Breast epithelium (tissue), 4 donors: Measurements from ENCODE around the gene NCBP3. TPM values are rescaled to one million over a fixed set of nuclear protein-coding genes. Genes with fewer than 3 reads are reported as not detected.

Experiments used
- DNase-seq, 2 donors: peaks; one replicate each; pipeline ENCODE4 v3.0.0-alpha.2; 2019; ENCODE audit warnings: low spot score in 2 of 2
- H3K27ac ChIP-seq, 2 donors: fragments of 200-600 bp; sonication (generic) in 1 of 2; one replicate each; pipeline ENCODE4 v1.5.1; 2016 to 2019; ENCODE audit warnings: mild to moderate bottlenecking in 1 of 2
- H3K27me3 ChIP-seq, 2 donors: fragments of 200-600 bp; sonication (generic) in 1 of 2; one replicate each; pipeline versions ENCODE4 v1.5.1 to v1.6.0; 2017 to 2019; ENCODE audit warnings: control low read depth in 1 of 2, mild to moderate bottlenecking in 1 of 2
- H3K36me3 ChIP-seq: fragments of 200-600 bp; one replicate; pipeline ENCODE4 v1.5.1; 2019
- H3K4me1 ChIP-seq, 2 donors: fragments of 200-600 bp; sonication (generic); one replicate each; pipeline ENCODE4 v1.5.1; 2016 to 2019; ENCODE audit warnings: control low read depth in 1 of 2
- H3K4me3 ChIP-seq, 3 donors: fragments of 200-600 bp; sonication (generic); 1 replicate in 2 of 3; 2 replicates in 1 of 3; pipeline ENCODE4 v1.5.1; 2016 to 2019; ENCODE audit warnings: mild to moderate bottlenecking in 3 of 3, moderate library complexity in 2 of 3
- H3K9me3 ChIP-seq, 2 donors: fragments of 200-600 bp; sonication (generic) in 1 of 2; one replicate each; pipeline ENCODE4 v1.5.1; 2016 to 2019; ENCODE audit warnings: control low read depth in 1 of 2
- POLR2A ChIP-seq: fragments of 450-650 bp; IDR thresholded peaks from one replicate; pipeline ENCODE4 v1.6.1; 2016; ENCODE audit warnings: antibody characterized with exemption, mild to moderate bottlenecking, moderate library complexity
- POLR2AphosphoS5 ChIP-seq, 3 donors: sonication (generic); formaldehyde crosslinking; IDR thresholded peaks; one replicate each; pipeline ENCODE4 v1.6.1; 2017; ENCODE audit warnings: antibody characterized with exemption in 3 of 3
- intact Hi-C: fragments of 100-400 bp; cut with DNase I; formaldehyde crosslinking; loops from one replicate; pipeline ENCODE4 v1.15.1; 2023; ENCODE audit warnings: low total_unique reads
- total RNA-seq, 3 donors: library from RNA; depleted of rRNA; stranded (reverse); fragments of >200 nt; gene quantifications; one replicate each; pipeline ENCODE4 v1.1.0, GENCODE V29; 2016
- TF ChIP-seq, protein P1 (sequence below), 3 donors: fragments of 450-650 bp; IDR thresholded peaks; one replicate each; pipeline ENCODE4 v1.5.1; 2016 to 2017; ENCODE audit warnings: antibody characterized with exemption in 3 of 3, mild to moderate bottlenecking in 3 of 3, moderate library complexity in 3 of 3

Gene NCBP3
- total RNA-seq, 3 donors from 2014 or later = 21.6 to 34.1 (median 25.9) TPM

DNA sequence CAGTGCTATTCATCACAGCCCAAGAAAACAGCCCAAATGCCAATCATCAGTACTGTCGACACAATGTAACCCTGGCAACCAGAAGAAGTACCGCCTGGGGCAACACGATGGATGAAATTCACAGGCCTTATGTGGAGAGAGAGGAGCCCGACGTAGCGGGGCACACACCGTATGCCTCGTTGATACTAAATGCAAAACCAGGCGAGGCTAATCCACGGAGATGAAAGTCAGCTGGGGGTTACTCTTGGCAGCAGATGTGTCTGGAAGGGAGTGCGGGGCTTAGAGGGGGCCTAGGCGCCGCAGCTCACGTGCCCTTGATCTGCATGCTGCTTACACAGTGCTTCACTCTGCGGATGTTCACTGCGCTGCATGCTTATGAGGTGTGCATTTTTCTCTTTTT lies 74.9 kb downstream of the NCBP3 start:
- H3K27me3 ChIP-seq = no peaks in the 10 kb centered on the region
- no peak overlapping the region for H3K27ac ChIP-seq
- no peak for DNase-seq
- no peaks in the 10 kb centered on the region for H3K4me1 ChIP-seq
- intact Hi-C loops = loop anchor here (2.0 kb wide), 1 partner anchor 42 kb away; no protein-coding TSS in a partner anchor
- TF ChIP-seq POLR2A (no peak), POLR2AphosphoS5 (IDR thresholded peaks at IDR 0.05) (no peak)
- TF ChIP-seq, protein P1, sequence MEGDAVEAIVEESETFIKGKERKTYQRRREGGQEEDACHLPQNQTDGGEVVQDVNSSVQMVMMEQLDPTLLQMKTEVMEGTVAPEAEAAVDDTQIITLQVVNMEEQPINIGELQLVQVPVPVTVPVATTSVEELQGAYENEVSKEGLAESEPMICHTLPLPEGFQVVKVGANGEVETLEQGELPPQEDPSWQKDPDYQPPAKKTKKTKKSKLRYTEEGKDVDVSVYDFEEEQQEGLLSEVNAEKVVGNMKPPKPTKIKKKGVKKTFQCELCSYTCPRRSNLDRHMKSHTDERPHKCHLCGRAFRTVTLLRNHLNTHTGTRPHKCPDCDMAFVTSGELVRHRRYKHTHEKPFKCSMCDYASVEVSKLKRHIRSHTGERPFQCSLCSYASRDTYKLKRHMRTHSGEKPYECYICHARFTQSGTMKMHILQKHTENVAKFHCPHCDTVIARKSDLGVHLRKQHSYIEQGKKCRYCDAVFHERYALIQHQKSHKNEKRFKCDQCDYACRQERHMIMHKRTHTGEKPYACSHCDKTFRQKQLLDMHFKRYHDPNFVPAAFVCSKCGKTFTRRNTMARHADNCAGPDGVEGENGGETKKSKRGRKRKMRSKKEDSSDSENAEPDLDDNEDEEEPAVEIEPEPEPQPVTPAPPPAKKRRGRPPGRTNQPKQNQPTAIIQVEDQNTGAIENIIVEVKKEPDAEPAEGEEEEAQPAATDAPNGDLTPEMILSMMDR (IDR thresholded peaks at IDR 0.05) = no peak
- no peak overlapping the region for H3K4me3 ChIP-seq
- H3K9me3 ChIP-seq = no peaks in the 10 kb centered on the region
- no peaks in the 10 kb centered on the region for H3K36me3 ChIP-seq

DNA sequence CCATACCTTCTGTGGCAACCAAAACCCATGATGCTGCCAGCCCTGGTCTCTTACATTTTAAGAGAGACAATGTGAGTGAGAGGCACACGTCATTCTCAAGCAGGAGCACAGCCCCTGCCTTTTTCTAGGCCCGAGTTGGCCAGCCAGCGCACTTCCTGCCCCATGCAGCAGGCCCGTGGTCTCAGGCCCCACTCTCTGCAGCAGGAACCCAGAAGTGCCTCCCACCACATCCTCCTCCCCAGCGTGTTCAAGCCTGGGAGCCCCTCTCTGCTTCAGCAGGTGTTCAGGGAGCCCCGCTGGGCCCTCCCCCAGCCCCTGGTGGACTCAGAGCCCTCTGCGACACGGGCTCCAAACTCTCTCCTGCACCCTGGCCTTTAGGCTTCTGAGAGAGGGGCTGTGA lies 75.6 kb downstream of the NCBP3 start:
- H3K4me1 ChIP-seq = no peaks in the 10 kb centered on the region
- no peak overlapping the region for H3K4me3 ChIP-seq
- no peak for DNase-seq
- H3K9me3 ChIP-seq = no peaks in the 10 kb centered on the region
- H3K27ac ChIP-seq = no peak overlapping the region
- intact Hi-C loops = loop anchor here (2.0 kb wide), 1 partner anchor 42 kb away; no protein-coding TSS in a partner anchor
- TF ChIP-seq POLR2A = no peak
- TF ChIP-seq, protein P1 (IDR thresholded peaks at IDR 0.05) = no peak
- no peak for TF ChIP-seq POLR2AphosphoS5 (IDR thresholded peaks at IDR 0.05)
- no peaks in the 10 kb centered on the region for H3K36me3 ChIP-seq
- H3K27me3 ChIP-seq = no peaks in the 10 kb centered on the region

DNA sequence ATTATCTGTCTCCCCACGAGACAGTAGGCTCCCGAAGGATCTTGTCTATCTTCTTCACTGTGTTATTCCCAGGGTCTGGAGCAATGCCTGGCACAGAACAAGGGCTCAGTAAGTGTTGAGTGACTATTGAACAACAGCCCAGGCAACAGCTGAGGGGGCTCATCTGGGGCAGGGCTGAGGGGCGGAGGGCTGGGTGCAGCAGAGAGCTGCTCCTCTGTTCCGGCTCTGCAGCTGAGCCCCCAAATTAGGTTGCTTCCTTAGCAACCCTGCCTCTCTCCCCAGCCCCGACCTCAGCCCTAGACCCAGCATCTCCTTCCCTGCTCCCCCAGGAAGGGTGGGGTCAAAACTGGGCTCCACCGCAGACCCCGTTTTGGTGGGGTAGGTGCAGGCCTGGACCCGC lies 77.3 kb downstream of the NCBP3 start:
- H3K9me3 ChIP-seq = no peaks in the 10 kb centered on the region
- no peaks in the 10 kb centered on the region for H3K36me3 ChIP-seq
- TF ChIP-seq, protein P1 (IDR thresholded peaks at IDR 0.05) = no peak
- no peak for TF ChIP-seq POLR2AphosphoS5 (IDR thresholded peaks at IDR 0.05)
- H3K27ac ChIP-seq = no peak overlapping the region
- no peak overlapping the region for H3K4me3 ChIP-seq
- intact Hi-C loops = no loop called here
- DNase-seq = no peak
- H3K4me1 ChIP-seq = no peaks in the 10 kb centered on the region
- peaks cover 0 to 4% of the 10 kb centered on the region in 2 donors for H3K27me3 ChIP-seq

DNA sequence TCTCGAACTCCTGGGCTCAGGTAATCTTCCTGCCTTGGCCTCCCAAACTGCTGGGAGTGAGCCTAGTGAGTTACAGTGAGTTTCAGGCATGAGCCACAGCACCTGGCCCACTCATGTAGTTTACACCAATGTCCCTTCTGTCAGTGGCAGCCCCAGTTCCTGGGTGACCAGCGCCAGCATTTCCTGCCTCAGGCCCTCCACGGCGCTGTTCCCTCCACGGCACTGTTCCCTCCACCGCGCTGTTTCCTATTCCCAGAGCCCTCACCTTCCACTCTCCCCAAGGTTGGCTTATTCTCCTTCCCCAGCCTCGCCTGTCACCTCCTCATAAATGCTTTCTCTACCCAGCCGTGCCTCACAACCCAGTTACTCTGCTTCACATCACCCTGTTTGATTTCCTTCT lies 77.7 kb downstream of the NCBP3 start:
- H3K4me3 ChIP-seq = no peak overlapping the region
- H3K36me3 ChIP-seq = no peaks in the 10 kb centered on the region
- intact Hi-C loops = no loop called here
- DNase-seq = no peak
- TF ChIP-seq POLR2AphosphoS5 (IDR thresholded peaks at IDR 0.05) = no peak
- TF ChIP-seq, protein P1 (IDR thresholded peaks at IDR 0.05) = no peak
- TF ChIP-seq POLR2A = no peak
- no peak overlapping the region for H3K27ac ChIP-seq
- no peaks in the 10 kb centered on the region for H3K4me1 ChIP-seq
- H3K27me3 ChIP-seq = peaks cover 0 to 8% of the 10 kb centered on the region in 2 donors
- no peaks in the 10 kb centered on the region for H3K9me3 ChIP-seq

DNA sequence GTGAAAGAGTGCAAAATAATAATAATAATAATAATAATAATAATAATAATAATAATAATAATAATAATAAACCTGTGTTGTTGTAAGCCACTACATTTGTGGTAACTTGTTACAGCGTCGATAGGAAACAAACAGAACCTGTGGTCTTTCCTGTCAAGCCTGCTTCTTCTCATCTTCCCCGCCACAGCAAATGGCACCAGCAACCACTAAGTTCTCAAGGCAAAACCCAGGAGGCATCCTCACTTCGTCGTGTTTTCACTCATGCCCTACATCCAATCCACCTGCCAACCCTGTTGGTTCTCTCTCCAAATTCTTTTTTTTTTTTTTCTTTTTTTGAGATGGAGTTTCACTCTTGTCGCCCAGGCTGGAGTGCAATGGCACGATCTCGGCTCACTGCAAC lies 79.3 kb downstream of the NCBP3 start:
- TF ChIP-seq POLR2A (no peak), POLR2AphosphoS5 (IDR thresholded peaks at IDR 0.05) (no peak)
- TF ChIP-seq, protein P1 (IDR thresholded peaks at IDR 0.05) = no peak
- no peaks in the 10 kb centered on the region for H3K4me1 ChIP-seq

More for the DNA sequence above, 79.3 kb downstream of the NCBP3 start:
- intact Hi-C loops = no loop called here
- Histone ChIP-seq H3K27ac (no peak overlapping the region), H3K4me3 (no peak overlapping the region), H3K27me3 (peaks cover 0 to 9% of the 10 kb centered on the region in 2 donors), H3K36me3 (no peaks in the 10 kb centered on the region), H3K9me3 (no peaks in the 10 kb centered on the region)
- DNase-seq = no peak
